Calu3 (cell line): ENCODE measurements around the gene CITED4. TPM values are rescaled to one million over a fixed set of nuclear protein-coding genes. Genes with fewer than 3 reads are reported as not detected.

ENCODE experiments used
- BruUV-seq: library from RNA; stranded (reverse); fragments of 400-500 nt; replicated peaks from 2 replicates; lab custom pipeline; 2021; lab: Mats Ljungman, UMichigan
- CTCF ChIA-PET: fragments of 300-600 bp; sonication (Branson Sonifier 250); formaldehyde crosslinking; loops from one replicate; lab custom pipeline; 2022; ENCODE audit warnings: antibody characterized with exemption; lab: Charles Lee
- DNase-seq: peaks from one replicate; pipeline ENCODE4 v3.0.0; 2022
- H3K27ac Mint-ChIP-seq: one replicate; pipeline ENCODE4 v1.8.0; 2022; ENCODE audit warnings: mixed read lengths; ENCODE audit not compliant: unreplicated experiment
- H3K27me3 Mint-ChIP-seq: one replicate; pipeline ENCODE4 v1.8.0; 2022; ENCODE audit warnings: mixed read lengths; ENCODE audit not compliant: unreplicated experiment
- H3K36me3 Mint-ChIP-seq: one replicate; pipeline ENCODE4 v1.8.0; 2022; ENCODE audit warnings: mild to moderate bottlenecking, moderate library complexity, mixed read lengths; ENCODE audit not compliant: insufficient read depth, unreplicated experiment
- H3K4me1 Mint-ChIP-seq: one replicate; pipeline ENCODE4 v1.8.0; 2022; ENCODE audit warnings: mild to moderate bottlenecking, low read depth, mixed read lengths; ENCODE audit not compliant: unreplicated experiment
- H3K4me3 Mint-ChIP-seq: one replicate; pipeline ENCODE4 v1.8.0; 2022; ENCODE audit warnings: mild to moderate bottlenecking, low read depth, moderate library complexity, mixed read lengths; ENCODE audit not compliant: unreplicated experiment
- H3K9me3 Mint-ChIP-seq: one replicate; pipeline ENCODE4 v1.8.0; 2022; ENCODE audit warnings: low read depth, mixed read lengths; ENCODE audit not compliant: unreplicated experiment
- intact Hi-C: fragments of 100-400 bp; cut with micrococcal nuclease; formaldehyde crosslinking; loops from one replicate; pipeline ENCODE4 v1.10.0; 2022; ENCODE audit not compliant: unreplicated experiment
- total RNA-seq: library from RNA; stranded (reverse); gene quantifications from 2 replicates; pipeline ENCODE4 v1.2.3, GENCODE V29; 2022
- TF ChIP-seq, protein P1 (sequence below): fragments of 200-600 bp; IDR thresholded peaks from one replicate; pipeline ENCODE4 v1.8.0; 2022; ENCODE audit warnings: antibody characterized with exemption; ENCODE audit not compliant: unreplicated experiment

CITED4 gene
- total RNA-seq, 1 experiment from 2014 or later, result 85.2 TPM

GRCh38 chr1:40839943-40840335, 22.2 kb downstream of the CITED4 start:
- H3K27me3 Mint-ChIP-seq, result peaks cover 19% of the 10 kb centered on the region
- H3K27ac Mint-ChIP-seq, result no peak overlapping the region
- CTCF ChIA-PET, result no interaction called here
- H3K4me1 Mint-ChIP-seq, result no peaks in the 10 kb centered on the region
- H3K4me3 Mint-ChIP-seq, result no peak overlapping the region
- H3K9me3 Mint-ChIP-seq, result no peaks in the 10 kb centered on the region
- TF ChIP-seq, protein P1, sequence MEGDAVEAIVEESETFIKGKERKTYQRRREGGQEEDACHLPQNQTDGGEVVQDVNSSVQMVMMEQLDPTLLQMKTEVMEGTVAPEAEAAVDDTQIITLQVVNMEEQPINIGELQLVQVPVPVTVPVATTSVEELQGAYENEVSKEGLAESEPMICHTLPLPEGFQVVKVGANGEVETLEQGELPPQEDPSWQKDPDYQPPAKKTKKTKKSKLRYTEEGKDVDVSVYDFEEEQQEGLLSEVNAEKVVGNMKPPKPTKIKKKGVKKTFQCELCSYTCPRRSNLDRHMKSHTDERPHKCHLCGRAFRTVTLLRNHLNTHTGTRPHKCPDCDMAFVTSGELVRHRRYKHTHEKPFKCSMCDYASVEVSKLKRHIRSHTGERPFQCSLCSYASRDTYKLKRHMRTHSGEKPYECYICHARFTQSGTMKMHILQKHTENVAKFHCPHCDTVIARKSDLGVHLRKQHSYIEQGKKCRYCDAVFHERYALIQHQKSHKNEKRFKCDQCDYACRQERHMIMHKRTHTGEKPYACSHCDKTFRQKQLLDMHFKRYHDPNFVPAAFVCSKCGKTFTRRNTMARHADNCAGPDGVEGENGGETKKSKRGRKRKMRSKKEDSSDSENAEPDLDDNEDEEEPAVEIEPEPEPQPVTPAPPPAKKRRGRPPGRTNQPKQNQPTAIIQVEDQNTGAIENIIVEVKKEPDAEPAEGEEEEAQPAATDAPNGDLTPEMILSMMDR, result no peak
- BruUV-seq, result no TSS peak
- H3K36me3 Mint-ChIP-seq, result no peaks in the 10 kb centered on the region
- DNase-seq, result no peak
- intact Hi-C loops, result loop anchor here (5.0 to 10.0 kb wide), 2 partner anchors 65 to 228 kb away; no protein-coding TSS in a partner anchor

DNA sequence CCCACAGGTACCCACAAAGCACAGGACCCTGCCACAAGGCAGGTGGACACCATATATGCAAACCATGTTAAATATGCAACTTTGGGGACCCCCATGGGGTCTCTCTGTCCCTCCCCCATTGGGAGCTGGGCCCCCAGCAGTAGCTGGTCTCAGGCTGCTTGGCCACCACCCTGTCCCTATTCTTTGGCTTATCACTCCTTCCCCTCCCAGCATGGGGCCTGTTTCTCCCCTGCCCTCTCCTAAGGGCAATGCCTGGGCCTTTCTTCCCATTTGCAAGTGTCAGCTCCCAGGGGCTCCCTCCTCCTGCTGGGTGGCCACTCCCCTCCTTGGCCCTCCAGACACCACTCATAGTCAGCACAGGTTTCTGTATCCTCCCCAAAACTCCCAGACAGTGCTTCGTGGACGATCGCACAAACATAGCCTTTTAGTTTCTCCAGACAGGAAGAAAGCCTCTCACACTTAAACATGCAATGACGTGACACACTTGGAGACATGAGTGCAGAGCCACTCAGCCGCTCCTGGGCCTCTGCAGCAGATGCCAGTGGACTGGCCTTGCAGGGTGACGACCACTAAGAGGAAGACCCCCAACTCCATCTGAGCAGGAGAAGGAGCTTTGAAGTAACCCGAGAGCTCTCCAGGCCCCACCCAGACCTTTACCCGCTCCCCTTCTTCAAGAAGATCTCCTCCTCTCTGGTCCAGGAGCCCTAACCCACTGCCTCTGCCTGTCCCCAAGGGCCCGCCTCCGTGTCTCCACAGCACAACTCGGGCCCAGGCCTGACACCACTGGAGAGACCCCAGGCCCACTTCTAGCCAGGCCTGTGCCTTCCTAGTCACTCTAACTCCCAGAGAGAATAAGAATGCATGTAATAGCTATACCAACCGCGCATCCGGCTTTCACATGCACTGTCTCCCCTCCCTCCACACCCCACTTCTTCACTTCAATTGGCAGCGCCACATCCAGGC, 22.9 kb downstream of the CITED4 start:
- CTCF ChIA-PET, result no interaction called here
- peaks cover 19% of the 10 kb centered on the region for H3K27me3 Mint-ChIP-seq
- no peak overlapping the region for H3K4me3 Mint-ChIP-seq
- H3K27ac Mint-ChIP-seq, result no peak overlapping the region
- no peak for DNase-seq
- intact Hi-C loops, result no loop called here
- BruUV-seq, result no TSS peak
- TF ChIP-seq, protein P1, result no peak
- no peaks in the 10 kb centered on the region for H3K4me1 Mint-ChIP-seq
- H3K9me3 Mint-ChIP-seq, result no peaks in the 10 kb centered on the region
- no peaks in the 10 kb centered on the region for H3K36me3 Mint-ChIP-seq

GRCh38 chr1:40838045-40838979, 23.9 kb downstream of the CITED4 start:
- H3K27me3 Mint-ChIP-seq, result peaks cover 14% of the 10 kb centered on the region
- no peak overlapping the region for H3K27ac Mint-ChIP-seq
- no peak for DNase-seq
- CTCF ChIA-PET, result no interaction called here
- TF ChIP-seq, protein P1, result no peak
- no TSS peak for BruUV-seq
- H3K4me3 Mint-ChIP-seq, result no peak overlapping the region
- no peaks in the 10 kb centered on the region for H3K9me3 Mint-ChIP-seq
- intact Hi-C loops, result no loop called here
- no peaks in the 10 kb centered on the region for H3K36me3 Mint-ChIP-seq
- no peaks in the 10 kb centered on the region for H3K4me1 Mint-ChIP-seq

GRCh38 chr1:40837601-40838000, 24.6 kb downstream of the CITED4 start:
- no peak for DNase-seq
- H3K4me1 Mint-ChIP-seq, result no peaks in the 10 kb centered on the region
- no peaks in the 10 kb centered on the region for H3K36me3 Mint-ChIP-seq
- intact Hi-C loops, result no loop called here
- TF ChIP-seq, protein P1, result no peak
- H3K9me3 Mint-ChIP-seq, result no peaks in the 10 kb centered on the region
- H3K27me3 Mint-ChIP-seq, result peaks cover 7% of the 10 kb centered on the region
- H3K4me3 Mint-ChIP-seq, result no peak overlapping the region
- H3K27ac Mint-ChIP-seq, result no peak overlapping the region
- CTCF ChIA-PET, result no interaction called here
- no TSS peak for BruUV-seq
